ES-I3 (cell line): ENCODE results near the gene ANKRD60.

ENCODE experiments used
- H3K36me3 ChIP-seq: 2 replicates; pipeline ENCODE4 v1.6.1; 2013; ENCODE audit warnings: mild to moderate bottlenecking, low read length, control low read depth, moderate library complexity; ENCODE audit not compliant: insufficient read depth
- H3K4me1 ChIP-seq: 2 replicates; pipeline ENCODE4 v1.6.1; 2013; ENCODE audit warnings: mild to moderate bottlenecking, control low read depth, low read length; ENCODE audit not compliant: insufficient read depth
- H3K9ac ChIP-seq: 2 replicates; pipeline ENCODE4 v1.6.1; 2013; ENCODE audit warnings: low read depth, mild to moderate bottlenecking, low read length, moderate library complexity
- H3K9me3 ChIP-seq: 2 replicates; pipeline ENCODE4 v1.6.1; 2013; ENCODE audit warnings: mild to moderate bottlenecking, low read length, moderate library complexity; ENCODE audit not compliant: control insufficient read depth, insufficient read depth

ANKRD60 gene

GRCh38 chr20:58256307-58256706, 27.9 kb upstream of the ANKRD60 start:
- no peak overlapping the region for H3K9ac ChIP-seq
- H3K4me1 ChIP-seq, result peaks cover 15% of the 10 kb centered on the region; the same call in 1 of the 2 replicates
- no peaks in the 10 kb centered on the region; the same call in 1 of the 2 replicates for H3K36me3 ChIP-seq
- no peaks in the 10 kb centered on the region; the same call in 1 of the 2 replicates for H3K9me3 ChIP-seq

- Histone ChIP-seq H3K4me1 (peaks cover 15% of the 10 kb centered on the region; the same call in 1 of the 2 replicates), H3K36me3 (no peaks in the 10 kb centered on the region; the same call in 1 of the 2 replicates), H3K9ac (no peak overlapping the region), H3K9me3 (no peaks in the 10 kb centered on the region; the same call in 1 of the 2 replicates)
Measured at GRCh38 chr20:58254890-58255289, 26.4 kb upstream of the ANKRD60 start.

DNA sequence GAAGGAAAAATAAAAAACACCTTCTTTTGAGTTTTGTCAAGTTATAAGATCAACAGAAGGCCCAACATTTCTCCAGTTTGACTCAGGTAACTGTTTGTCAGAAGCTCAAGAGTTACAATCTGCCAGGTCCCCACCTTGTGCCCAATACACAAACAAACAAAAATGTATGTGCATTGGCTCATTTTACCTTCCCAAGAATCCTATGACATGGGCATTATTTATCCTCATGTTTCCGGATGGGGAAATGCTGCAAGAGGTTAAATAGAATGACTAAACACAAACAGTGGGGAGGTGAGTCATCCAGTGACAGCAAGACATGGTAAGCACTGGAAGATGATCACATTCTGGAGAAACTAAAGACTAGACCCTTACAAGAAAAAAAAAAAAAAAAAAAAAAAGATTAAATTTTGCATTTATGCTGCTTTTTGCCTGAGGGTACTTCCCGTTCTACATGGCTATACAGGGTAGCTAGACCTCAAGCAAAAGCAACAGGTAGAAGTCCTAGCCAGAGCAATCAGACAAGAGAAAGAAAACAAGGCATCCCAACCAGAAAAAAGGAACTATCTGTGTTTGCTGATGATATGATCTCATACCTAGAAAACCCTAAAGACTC, 23.6 kb upstream of the ANKRD60 start:
- H3K9me3 ChIP-seq, result no peaks in the 10 kb centered on the region; the same call in 1 of the 2 replicates
- H3K4me1 ChIP-seq, result peaks cover 9% of the 10 kb centered on the region; the same call in 1 of the 2 replicates
- no peak overlapping the region for H3K9ac ChIP-seq
- no peaks in the 10 kb centered on the region; the same call in 1 of the 2 replicates for H3K36me3 ChIP-seq

DNA sequence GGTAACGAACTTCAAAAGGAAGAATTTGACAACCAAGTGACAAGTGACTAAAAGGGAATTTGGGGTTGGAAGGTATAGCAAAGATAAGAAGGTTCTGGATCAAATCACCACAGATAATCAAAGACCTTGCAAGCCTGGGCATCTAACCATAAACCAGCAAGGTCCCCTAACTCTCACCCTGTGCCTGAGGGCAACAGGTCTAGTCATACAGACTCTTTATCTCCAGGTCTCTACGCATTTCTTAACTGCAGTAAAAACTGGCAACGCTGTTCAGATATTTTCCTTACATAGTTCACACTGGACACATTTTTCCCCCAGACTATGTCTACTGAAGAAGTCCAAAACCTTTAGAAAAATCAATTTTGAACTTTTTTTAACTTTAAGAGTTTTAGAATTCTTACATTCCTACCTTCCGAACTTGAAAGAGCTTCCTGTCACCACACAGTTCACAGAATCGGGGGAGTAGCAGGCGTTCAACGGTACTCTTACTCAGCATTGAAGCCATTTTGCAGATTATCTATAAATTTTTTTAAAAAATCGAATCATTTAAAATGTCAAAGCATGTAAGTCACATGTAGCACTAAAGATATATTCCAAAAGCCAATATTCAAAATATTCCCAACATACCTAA, 23.0 kb upstream of the ANKRD60 start:
- H3K4me1 ChIP-seq, result 0 out of 2 replicates have a peak, but pooled peaks cover 5% of the 10 kb centered on the region
- H3K9me3 ChIP-seq, result no peaks in the 10 kb centered on the region; the same call in 1 of the 2 replicates
- no peaks in the 10 kb centered on the region; the same call in 1 of the 2 replicates for H3K36me3 ChIP-seq
- no peak overlapping the region for H3K9ac ChIP-seq

DNA sequence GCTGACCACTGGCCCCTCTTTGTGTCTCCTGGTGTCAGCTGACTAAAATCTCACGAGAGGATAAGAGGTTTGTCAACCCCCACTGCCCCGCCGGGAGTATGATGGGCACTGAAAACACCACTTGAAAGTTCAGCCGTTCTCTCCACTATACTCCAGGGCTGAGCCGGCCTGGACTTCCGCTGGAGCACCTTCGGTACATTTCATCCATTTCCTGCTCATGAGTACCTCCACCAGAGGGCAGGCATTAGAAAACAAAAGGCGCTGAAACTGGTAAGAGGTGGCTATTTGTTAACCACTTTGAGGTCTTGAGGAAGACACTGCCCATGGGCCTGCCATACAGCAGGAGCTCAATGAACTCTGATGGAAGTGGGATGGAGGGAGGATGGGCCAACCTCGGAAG, 17.9 kb upstream of the ANKRD60 start:
- Histone ChIP-seq H3K9me3 (no peaks in the 10 kb centered on the region), H3K36me3 (peaks cover 11% of the 10 kb centered on the region), H3K4me1 (no peaks in the 10 kb centered on the region), H3K9ac (no peak overlapping the region)

- no peaks in the 10 kb centered on the region for H3K9me3 ChIP-seq
Measured at GRCh38 chr20:58245931-58246330, 17.5 kb upstream of the ANKRD60 start.

DNA sequence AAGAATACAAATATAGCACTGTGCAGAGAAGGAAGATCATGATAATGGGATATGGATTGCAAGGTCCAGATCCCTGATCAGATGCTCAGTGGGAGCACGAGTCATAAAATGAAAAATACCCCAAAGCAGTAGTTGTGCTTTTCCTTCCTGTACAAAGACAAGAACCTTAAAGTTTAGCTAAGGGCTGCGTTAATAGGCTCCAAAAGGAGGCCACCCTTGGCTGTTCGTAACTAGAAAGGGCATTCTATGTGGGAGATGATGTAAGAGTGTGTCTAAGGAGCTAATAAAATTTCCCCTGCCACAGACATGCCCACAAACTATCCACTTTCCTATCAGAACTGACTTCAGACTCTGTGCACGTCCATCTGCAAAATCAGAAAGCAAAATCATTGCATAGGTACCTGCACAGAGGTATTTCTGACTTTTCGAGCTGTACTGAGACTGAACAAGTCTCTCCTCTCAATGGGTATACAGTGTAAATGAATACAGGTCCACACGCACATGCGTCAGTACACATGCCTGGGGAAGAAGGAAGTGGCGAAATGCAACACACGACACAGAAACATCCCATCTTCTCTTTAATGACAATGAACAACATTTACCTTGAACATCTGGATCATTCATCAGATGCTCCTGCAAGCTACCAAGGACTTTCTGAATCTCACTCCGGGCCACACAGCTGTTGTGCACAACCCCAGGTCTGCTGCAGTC, 16.9 kb upstream of the ANKRD60 start:
- Histone ChIP-seq H3K9me3 (no peaks in the 10 kb centered on the region), H3K4me1 (no peaks in the 10 kb centered on the region), H3K36me3 (peaks cover 11% of the 10 kb centered on the region), H3K9ac (no peak overlapping the region)

More at GRCh38 chr20:58245931-58246330, 17.5 kb upstream of the ANKRD60 start:
- H3K9ac ChIP-seq, result no peak overlapping the region
- H3K4me1 ChIP-seq, result no peaks in the 10 kb centered on the region
- peaks cover 11% of the 10 kb centered on the region for H3K36me3 ChIP-seq

DNA sequence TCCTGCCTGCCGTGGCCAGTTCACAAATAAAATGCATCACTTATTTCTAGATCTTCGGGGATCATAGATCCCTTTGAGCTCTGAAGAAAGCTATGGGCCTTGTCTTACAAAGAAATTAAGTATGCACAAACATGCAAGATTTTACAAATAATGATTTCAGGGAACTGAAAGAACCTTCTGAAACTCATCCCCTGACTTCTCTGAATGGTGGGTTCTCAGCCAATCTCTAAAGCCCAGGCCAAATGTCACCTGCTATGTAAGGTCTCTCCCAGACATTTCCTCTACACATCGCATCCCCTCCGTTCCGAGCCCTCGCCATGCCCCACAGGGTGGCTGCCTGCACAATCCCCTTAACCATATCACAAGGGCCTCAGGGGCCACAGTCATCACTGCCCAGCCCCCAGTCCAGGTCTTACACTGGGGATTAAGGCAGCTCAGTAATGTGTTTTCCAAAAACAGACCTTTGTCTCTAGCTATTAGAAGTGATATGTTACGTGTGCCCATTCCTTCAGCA, 16.1 kb upstream of the ANKRD60 start:
- Histone ChIP-seq H3K36me3 (peaks cover 11% of the 10 kb centered on the region), H3K9me3 (no peaks in the 10 kb centered on the region), H3K9ac (no peak overlapping the region), H3K4me1 (no peaks in the 10 kb centered on the region)

- no peak overlapping the region for H3K9ac ChIP-seq
- peaks cover 11% of the 10 kb centered on the region for H3K36me3 ChIP-seq
- no peaks in the 10 kb centered on the region for H3K4me1 ChIP-seq
- no peaks in the 10 kb centered on the region for H3K9me3 ChIP-seq
Measured at GRCh38 chr20:58243653-58244410, 15.4 kb upstream of the ANKRD60 start.

GRCh38 chr20:58242824-58243223, 14.4 kb upstream of the ANKRD60 start:
- Histone ChIP-seq H3K4me1 (no peaks in the 10 kb centered on the region), H3K9ac (no peak overlapping the region), H3K9me3 (no peaks in the 10 kb centered on the region), H3K36me3 (peaks cover 11% of the 10 kb centered on the region)

- H3K4me1 ChIP-seq, result no peaks in the 10 kb centered on the region
- no peaks in the 10 kb centered on the region for H3K9me3 ChIP-seq
- H3K9ac ChIP-seq, result no peak overlapping the region
- H3K36me3 ChIP-seq, result peaks cover 11% of the 10 kb centered on the region
Measured at GRCh38 chr20:58241766-58242465, 13.5 kb upstream of the ANKRD60 start.

DNA sequence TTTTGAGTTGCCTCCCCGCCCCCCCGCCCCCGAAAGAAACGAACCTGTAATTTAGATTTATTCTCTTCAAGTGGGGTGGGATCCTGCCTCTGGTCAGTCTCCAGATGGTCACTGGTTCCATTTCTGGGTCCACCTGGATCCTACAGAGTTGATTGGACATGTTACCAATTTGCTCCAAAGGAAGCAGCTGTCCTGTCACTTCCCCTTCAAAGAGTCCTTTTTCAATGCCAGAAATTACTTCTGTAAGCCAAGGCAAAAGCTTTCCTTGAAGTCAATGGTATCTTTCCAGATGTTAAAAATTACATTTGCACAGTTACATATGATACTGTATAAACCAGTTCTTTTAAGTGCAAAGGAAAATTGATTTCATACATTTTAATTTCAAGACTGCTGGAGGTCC, 12.0 kb upstream of the ANKRD60 start:
- Histone ChIP-seq H3K9ac (no peak overlapping the region), H3K4me1 (no peaks in the 10 kb centered on the region), H3K9me3 (no peaks in the 10 kb centered on the region), H3K36me3 (peaks cover 5% of the 10 kb centered on the region)

DNA sequence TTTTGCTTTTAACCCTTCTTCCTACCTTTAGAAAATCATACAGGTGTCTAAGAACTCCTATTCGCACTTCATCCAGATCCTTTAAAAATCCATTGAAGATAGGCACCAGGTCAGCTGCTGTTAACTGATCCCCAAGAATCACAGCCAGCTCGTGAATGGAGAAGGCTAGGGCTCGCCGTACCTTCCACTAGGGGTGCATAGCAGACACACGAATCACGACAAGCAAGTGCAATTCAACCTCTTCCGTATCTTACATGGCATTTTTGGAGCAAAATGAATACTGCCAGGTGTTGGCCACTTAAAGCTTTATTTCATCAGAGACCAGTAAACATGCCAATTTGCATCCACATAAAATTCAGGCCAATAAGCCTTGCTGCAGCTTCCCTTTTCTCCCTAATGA, 10.8 kb upstream of the ANKRD60 start:
- H3K4me1 ChIP-seq, result no peaks in the 10 kb centered on the region
- no peak overlapping the region for H3K9ac ChIP-seq
- no peaks in the 10 kb centered on the region for H3K9me3 ChIP-seq
- H3K36me3 ChIP-seq, result peaks cover 5% of the 10 kb centered on the region
